GM19099 (cell line): ENCODE results near the gene UAP1L1.

Source experiments
- POLR2A ChIP-seq: IDR thresholded peaks from 3 replicates; pipeline ENCODE4 v1.6.1; 2011; ENCODE audit warnings: low read depth; ENCODE audit not compliant: insufficient read length; ENCODE audit errors: extremely low read depth

The UAP1L1 gene

GRCh38 chr9:137116027-137116507 lies 38.8 kb downstream of the UAP1L1 start:
- TF ChIP-seq POLR2A: no peak

- TF ChIP-seq POLR2A: no peak
These were observed 39.4 kb downstream of the UAP1L1 start for GRCh38 chr9:137116728-137117127.

GRCh38 chr9:137117269-137117731 lies 40.0 kb downstream of the UAP1L1 start:
- TF ChIP-seq POLR2A: no peak

- TF ChIP-seq POLR2A: no peak
These were observed 46.1 kb downstream of the UAP1L1 start for GRCh38 chr9:137123468-137123837.

- no peak for TF ChIP-seq POLR2A
These were observed 49.5 kb downstream of the UAP1L1 start for GRCh38 chr9:137126786-137127185.

GRCh38 chr9:137127301-137128157 lies 50.2 kb downstream of the UAP1L1 start:
- TF ChIP-seq POLR2A: peak; percentile 19

- no peak for TF ChIP-seq POLR2A
These were observed 51.0 kb downstream of the UAP1L1 start for GRCh38 chr9:137128158-137128861.

GRCh38 chr9:137128862-137129455 lies 51.6 kb downstream of the UAP1L1 start:
- TF ChIP-seq POLR2A: no peak

- TF ChIP-seq POLR2A: peak; percentile 89
These were observed 52.3 kb downstream of the UAP1L1 start for GRCh38 chr9:137129456-137130175.

- no peak for TF ChIP-seq POLR2A
These were observed 52.9 kb downstream of the UAP1L1 start for GRCh38 chr9:137130176-137130755.
